ENCODE results near the gene NR3C1. TPM values are rescaled to one million over a fixed set of nuclear protein-coding genes. Genes with fewer than 3 reads are reported as not detected.
"Not testable (repeated sequence)": the region's sequence is repeated elsewhere in the genome, so short reads cannot be mapped to it uniquely, and the experiment has no call there.

Gene NR3C1
- total RNA-seq, 4 donors from 2014 or later = 40.4 to 55.0 (median 45.2) TPM

GRCh38 chr5:143341807-143342570 lies 61.5 kb downstream of the NR3C1 start:
- 51 to 52% methylated on average over 4 of the region's 4 CpGs for WGBS, 2 donors
- no peak for TF ChIP-seq CTCF (IDR thresholded peaks at IDR 0.05)
- no peak for TF ChIP-seq POLR2A (IDR thresholded peaks at IDR 0.05)

GRCh38 chr5:143340891-143341685 lies 62.4 kb downstream of the NR3C1 start:
- intact Hi-C loops (cut with DNase I; ENCODE audit: low total_unique reads) = no loop called here
- TF ChIP-seq POLR2A (IDR thresholded peaks at IDR 0.05) = no peak
- no peak overlapping the region for H3K4me3 ChIP-seq (ENCODE audit: low read depth, poor library complexity, severe bottlenecking)
- DNase-seq (ENCODE audit: low spot score in 2 of 2) = no peak
- 68 to 71% methylated on average over 3 of the region's 3 CpGs for WGBS, 2 donors

More at GRCh38 chr5:143341807-143342570, 61.5 kb downstream of the NR3C1 start:
- intact Hi-C loops (cut with DNase I; ENCODE audit: low total_unique reads) = no loop called here
- DNase-seq (ENCODE audit: low spot score in 2 of 2) = no peak
- no peak overlapping the region for H3K4me3 ChIP-seq (ENCODE audit: low read depth, poor library complexity, severe bottlenecking)

GRCh38 chr5:143338658-143339366 lies 64.7 kb downstream of the NR3C1 start:
- intact Hi-C loops (cut with DNase I; ENCODE audit: low total_unique reads) = no loop called here
- TF ChIP-seq POLR2A (IDR thresholded peaks at IDR 0.05) (no peak), CTCF (IDR thresholded peaks at IDR 0.05) (no peak)
- no peak overlapping the region for H3K4me3 ChIP-seq (ENCODE audit: low read depth, poor library complexity, severe bottlenecking)
- 91 to 97% methylated on average over 2 of the region's 2 CpGs for WGBS, 2 donors
- no peak for DNase-seq (ENCODE audit: low spot score in 2 of 2)

- TF ChIP-seq POLR2A (IDR thresholded peaks at IDR 0.05) (no peak), CTCF (IDR thresholded peaks at IDR 0.05) (no peak)
- no peak overlapping the region for H3K4me3 ChIP-seq (ENCODE audit: low read depth, poor library complexity, severe bottlenecking)
- no peak for DNase-seq (ENCODE audit: low spot score in 2 of 2)
- intact Hi-C loops (cut with DNase I; ENCODE audit: low total_unique reads) = no loop called here
- WGBS, 2 donors = 87 to 89% methylated on average over 3 of the region's 3 CpGs
Measured at GRCh38 chr5:143337946-143338345, 65.5 kb downstream of the NR3C1 start.

- intact Hi-C loops (cut with DNase I; ENCODE audit: low total_unique reads) = no loop called here
- WGBS, 2 donors = 84 to 90% methylated on average over 6 of the region's 6 CpGs
- H3K4me3 ChIP-seq (ENCODE audit: low read depth, poor library complexity, severe bottlenecking) = no peak overlapping the region
- TF ChIP-seq CTCF (IDR thresholded peaks at IDR 0.05) (no peak), POLR2A (IDR thresholded peaks at IDR 0.05) (no peak)
- DNase-seq (ENCODE audit: low spot score in 2 of 2) = no peak
Measured at GRCh38 chr5:143336485-143336884, 67.0 kb downstream of the NR3C1 start.

- H3K4me3 ChIP-seq (ENCODE audit: low read depth, poor library complexity, severe bottlenecking) = no peak overlapping the region
- no peak for DNase-seq (ENCODE audit: low spot score in 2 of 2)
- TF ChIP-seq CTCF (IDR thresholded peaks at IDR 0.05) (no peak), POLR2A (IDR thresholded peaks at IDR 0.05) (no peak)
- intact Hi-C loops (cut with DNase I; ENCODE audit: low total_unique reads) = no loop called here
- whole genome bisulfite sequencing, 2 donors = 88 to 92% methylated on average over 3 of the region's 3 CpGs
Measured at GRCh38 chr5:143334903-143335302, 68.6 kb downstream of the NR3C1 start.

- DNase-seq (ENCODE audit: low spot score in 2 of 2); intact Hi-C loops (cut with DNase I; ENCODE audit: low total_unique reads); H3K4me3 ChIP-seq (ENCODE audit: low read depth, poor library complexity, severe bottlenecking): not testable (repeated sequence)
- 69 to 81% methylated on average over 3 of the region's 3 CpGs for WGBS, 2 donors
Measured at GRCh38 chr5:143334380-143334779, 69.1 kb downstream of the NR3C1 start.
